Measurements from ENCODE around the gene HABP2. TPM values are rescaled to one million over a fixed set of nuclear protein-coding genes. Genes with fewer than 3 reads are reported as not detected.

HABP2 gene
- total RNA-seq = 0.23 TPM

GRCh38 chr10:113552701-113553100 lies at the start of gene HABP2:
Gene HABP2 (plus strand): TSS chr10:113553053. CDS start chr10:113553122, 69 bp downstream.

Other genes starting within 250 kb of the HABP2 start
- gene NRAP, start 111.0 kb downstream of the HABP2 start, total RNA-seq = 0.23 TPM
- gene CASP7, start 126.9 kb downstream of the HABP2 start, total RNA-seq = 3.9 TPM
- gene PLEKHS1, start 198.6 kb downstream of the HABP2 start, total RNA-seq = not detected